Measurements from ENCODE around the gene HSD11B1L.
A peak's percentile ranks its signal among the peaks of the same experiment; 100 is the strongest.

Gene HSD11B1L

GRCh38 chr19:5690125-5690954 is 9.5 kb downstream of the HSD11B1L start, which contains the start of gene RPL36:
RPL36 (plus strand) TSS chr19:5690295; CDS start chr19:5690508, 213 bp downstream.
- Histone ChIP-seq H3K4ac (ENCODE audit: low read depth in 1 of 2, low read length in 2 of 2) (peak within 1 kb of the TSS; percentile 42 to 94), H2AK5ac (ENCODE audit: low read length, severe bottlenecking) (peak within 1 kb of the TSS; percentile 40), H3K4me2 (ENCODE audit: low read length, poor library complexity, severe bottlenecking) (peak within 1 kb of the TSS; percentile 70), H3K79me1 (replicated peaks; ENCODE audit: low read length, poor library complexity, severe bottlenecking) (no peaks in the 10 kb centered on the region), H2AFZ (ENCODE audit: low read depth, low read length) (peak within 1 kb of the TSS; percentile 46), H3K18ac (ENCODE audit: low read depth in 1 of 2, low read length in 2 of 2) (peak within 1 kb of the TSS; percentile 62 to 94), H2BK120ac (ENCODE audit: low read depth, low read length) (peak within 1 kb of the TSS; percentile 66), H4K8ac (ENCODE audit: low read length) (peak within 1 kb of the TSS; percentile 62), H3K4me3 (ENCODE audit: insufficient read depth in 1 of 2, low read depth in 1 of 2, low read length in 2 of 2) (peak within 1 kb of the TSS; percentile 85 to 89), H4K91ac (ENCODE audit: low read length) (peak within 1 kb of the TSS; percentile 81), H2BK15ac (ENCODE audit: low read depth, poor library complexity, severe bottlenecking) (no peak within 1 kb of the TSS), H3K23ac (ENCODE audit: low read length in 2 of 2) (peak within 1 kb of the TSS in 1 of 2 experiments; percentile 98), H3K36me3 (ENCODE audit: control insufficient read depth in 1 of 2, insufficient read depth in 2 of 2, low read depth in 1 of 2, low read length in 2 of 2) (peaks cover 37 to 51% of the 10 kb centered on the region in 2 experiments), H2BK12ac (ENCODE audit: low read length in 2 of 2) (no peak within 1 kb of the TSS), H3K4me1 (ENCODE audit: control insufficient read depth, insufficient read depth, low read depth, low read length) (peaks cover 34% of the 10 kb centered on the region), H2BK5ac (ENCODE audit: low read depth, low read length, poor library complexity, severe bottlenecking) (peak within 1 kb of the TSS; percentile 71), H3K14ac (ENCODE audit: low read length in 2 of 2) (peak within 1 kb of the TSS in 1 of 2 experiments; percentile 96), H3K27ac (ENCODE audit: low read length, poor library complexity, severe bottlenecking) (peak within 1 kb of the TSS; percentile 94), H3K9me3 (ENCODE audit: control insufficient read depth, low read length) (no peaks in the 10 kb centered on the region), H3K9ac (ENCODE audit: low read length) (peak within 1 kb of the TSS; percentile 92), H3K27me3 (ENCODE audit: control insufficient read depth in 1 of 2, insufficient read depth in 1 of 2, low read length in 2 of 2) (no peaks in the 10 kb centered on the region)
- under 1% methylated on average over 63 of the region's 73 CpGs for WGBS
- peak; percentile 95 for DNase-seq

GRCh38 chr19:5690955-5691821 is 10.4 kb downstream of the HSD11B1L start:
- Histone ChIP-seq H2BK15ac (ENCODE audit: low read depth, poor library complexity, severe bottlenecking) (no peak overlapping the region), H4K91ac (ENCODE audit: low read length) (no peak overlapping the region), H3K36me3 (ENCODE audit: control insufficient read depth in 1 of 2, insufficient read depth in 2 of 2, low read depth in 1 of 2, low read length in 2 of 2) (peaks cover 45 to 59% of the 10 kb centered on the region in 2 experiments), H2BK120ac (ENCODE audit: low read depth, low read length) (no peak overlapping the region), H2AFZ (ENCODE audit: low read depth, low read length) (no peak overlapping the region), H3K4me3 (ENCODE audit: insufficient read depth in 1 of 2, low read depth in 1 of 2, low read length in 2 of 2) (peak overlapping the region; percentile 85 to 89), H2BK5ac (ENCODE audit: low read depth, low read length, poor library complexity, severe bottlenecking) (no peak overlapping the region), H3K9me3 (ENCODE audit: control insufficient read depth, low read length) (no peaks in the 10 kb centered on the region), H3K14ac (ENCODE audit: low read length in 2 of 2) (peak overlapping the region in 1 of 2 experiments; percentile 74), H3K23ac (ENCODE audit: low read length in 2 of 2) (no peak overlapping the region), H3K4me1 (ENCODE audit: control insufficient read depth, insufficient read depth, low read depth, low read length) (peaks cover 32% of the 10 kb centered on the region), H3K79me1 (replicated peaks; ENCODE audit: low read length, poor library complexity, severe bottlenecking) (no peaks in the 10 kb centered on the region), H3K4ac (ENCODE audit: low read depth in 1 of 2, low read length in 2 of 2) (peak overlapping the region in 1 of 2 experiments; percentile 94), H2BK12ac (ENCODE audit: low read length in 2 of 2) (no peak overlapping the region), H3K9ac (ENCODE audit: low read length) (peak overlapping the region; percentile 92), H3K27ac (ENCODE audit: low read length, poor library complexity, severe bottlenecking) (peak overlapping the region; percentile 94), H3K18ac (ENCODE audit: low read depth in 1 of 2, low read length in 2 of 2) (peak overlapping the region; percentile 62 to 69), H3K27me3 (ENCODE audit: control insufficient read depth in 1 of 2, insufficient read depth in 1 of 2, low read length in 2 of 2) (no peaks in the 10 kb centered on the region), H2AK5ac (ENCODE audit: low read length, severe bottlenecking) (no peak overlapping the region), H4K8ac (ENCODE audit: low read length) (no peak overlapping the region), H3K4me2 (ENCODE audit: low read length, poor library complexity, severe bottlenecking) (peak overlapping the region; percentile 70)
- 8% methylated on average over 43 of the region's 54 CpGs for WGBS
- DNase-seq, result peak; percentile 47

- Histone ChIP-seq H3K9ac (ENCODE audit: low read length) (peak overlapping the region; percentile 92), H2BK120ac (ENCODE audit: low read depth, low read length) (no peak overlapping the region), H3K4me2 (ENCODE audit: low read length, poor library complexity, severe bottlenecking) (peak overlapping the region; percentile 70), H3K23ac (ENCODE audit: low read length in 2 of 2) (no peak overlapping the region), H2BK15ac (ENCODE audit: low read depth, poor library complexity, severe bottlenecking) (no peak overlapping the region), H3K14ac (ENCODE audit: low read length in 2 of 2) (peak overlapping the region in 1 of 2 experiments; percentile 12), H3K4me1 (ENCODE audit: control insufficient read depth, insufficient read depth, low read depth, low read length) (peaks cover 28% of the 10 kb centered on the region), H4K8ac (ENCODE audit: low read length) (no peak overlapping the region), H3K4me3 (ENCODE audit: insufficient read depth in 1 of 2, low read depth in 1 of 2, low read length in 2 of 2) (peak overlapping the region; percentile 11 to 89), H2BK12ac (ENCODE audit: low read length in 2 of 2) (no peak overlapping the region), H2AFZ (ENCODE audit: low read depth, low read length) (no peak overlapping the region), H3K27me3 (ENCODE audit: control insufficient read depth in 1 of 2, insufficient read depth in 1 of 2, low read length in 2 of 2) (no peaks in the 10 kb centered on the region), H3K79me1 (replicated peaks; ENCODE audit: low read length, poor library complexity, severe bottlenecking) (no peaks in the 10 kb centered on the region), H2AK5ac (ENCODE audit: low read length, severe bottlenecking) (no peak overlapping the region), H3K27ac (ENCODE audit: low read length, poor library complexity, severe bottlenecking) (no peak overlapping the region), H2BK5ac (ENCODE audit: low read depth, low read length, poor library complexity, severe bottlenecking) (no peak overlapping the region), H3K9me3 (ENCODE audit: control insufficient read depth, low read length) (no peaks in the 10 kb centered on the region), H4K91ac (ENCODE audit: low read length) (no peak overlapping the region), H3K36me3 (ENCODE audit: control insufficient read depth in 1 of 2, insufficient read depth in 2 of 2, low read depth in 1 of 2, low read length in 2 of 2) (peaks cover 54 to 68% of the 10 kb centered on the region in 2 experiments), H3K18ac (ENCODE audit: low read depth in 1 of 2, low read length in 2 of 2) (no peak overlapping the region), H3K4ac (ENCODE audit: low read depth in 1 of 2, low read length in 2 of 2) (no peak overlapping the region)
- 80% methylated on average over 42 of the region's 42 CpGs for WGBS
- DNase-seq, result peak; percentile 27
These were observed 11.2 kb downstream of the HSD11B1L start for GRCh38 chr19:5691822-5692722.
